22Rv1 (cell line): ENCODE measurements around the gene PAEP.

Experiments used
- ZFX ChIP-seq: fragments of 450-650 bp; IDR thresholded peaks from 2 replicates; pipeline ENCODE4 v1.6.1; 2017; ENCODE audit warnings: antibody characterized with exemption, borderline replicate concordance
- TF ChIP-seq, protein P1 (sequence below): fragments of 450-650 bp; IDR thresholded peaks from 2 replicates; pipeline ENCODE4 v1.5.1; 2017; ENCODE audit warnings: mild to moderate bottlenecking

- TF ChIP-seq, protein P1, sequence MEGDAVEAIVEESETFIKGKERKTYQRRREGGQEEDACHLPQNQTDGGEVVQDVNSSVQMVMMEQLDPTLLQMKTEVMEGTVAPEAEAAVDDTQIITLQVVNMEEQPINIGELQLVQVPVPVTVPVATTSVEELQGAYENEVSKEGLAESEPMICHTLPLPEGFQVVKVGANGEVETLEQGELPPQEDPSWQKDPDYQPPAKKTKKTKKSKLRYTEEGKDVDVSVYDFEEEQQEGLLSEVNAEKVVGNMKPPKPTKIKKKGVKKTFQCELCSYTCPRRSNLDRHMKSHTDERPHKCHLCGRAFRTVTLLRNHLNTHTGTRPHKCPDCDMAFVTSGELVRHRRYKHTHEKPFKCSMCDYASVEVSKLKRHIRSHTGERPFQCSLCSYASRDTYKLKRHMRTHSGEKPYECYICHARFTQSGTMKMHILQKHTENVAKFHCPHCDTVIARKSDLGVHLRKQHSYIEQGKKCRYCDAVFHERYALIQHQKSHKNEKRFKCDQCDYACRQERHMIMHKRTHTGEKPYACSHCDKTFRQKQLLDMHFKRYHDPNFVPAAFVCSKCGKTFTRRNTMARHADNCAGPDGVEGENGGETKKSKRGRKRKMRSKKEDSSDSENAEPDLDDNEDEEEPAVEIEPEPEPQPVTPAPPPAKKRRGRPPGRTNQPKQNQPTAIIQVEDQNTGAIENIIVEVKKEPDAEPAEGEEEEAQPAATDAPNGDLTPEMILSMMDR, result no peak
- no peak for TF ChIP-seq ZFX
Measured at GRCh38 chr9:135584371-135584770, 22.8 kb downstream of the PAEP start.
